Measurements from ENCODE around the gene SMTNL1. TPM values are rescaled to one million over a fixed set of nuclear protein-coding genes. Genes with fewer than 3 reads are reported as not detected.

The SMTNL1 gene
- polyA plus RNA-seq, 1 of the 3 experiments (the other 2 are of a cell fraction) = not detected

DNA sequence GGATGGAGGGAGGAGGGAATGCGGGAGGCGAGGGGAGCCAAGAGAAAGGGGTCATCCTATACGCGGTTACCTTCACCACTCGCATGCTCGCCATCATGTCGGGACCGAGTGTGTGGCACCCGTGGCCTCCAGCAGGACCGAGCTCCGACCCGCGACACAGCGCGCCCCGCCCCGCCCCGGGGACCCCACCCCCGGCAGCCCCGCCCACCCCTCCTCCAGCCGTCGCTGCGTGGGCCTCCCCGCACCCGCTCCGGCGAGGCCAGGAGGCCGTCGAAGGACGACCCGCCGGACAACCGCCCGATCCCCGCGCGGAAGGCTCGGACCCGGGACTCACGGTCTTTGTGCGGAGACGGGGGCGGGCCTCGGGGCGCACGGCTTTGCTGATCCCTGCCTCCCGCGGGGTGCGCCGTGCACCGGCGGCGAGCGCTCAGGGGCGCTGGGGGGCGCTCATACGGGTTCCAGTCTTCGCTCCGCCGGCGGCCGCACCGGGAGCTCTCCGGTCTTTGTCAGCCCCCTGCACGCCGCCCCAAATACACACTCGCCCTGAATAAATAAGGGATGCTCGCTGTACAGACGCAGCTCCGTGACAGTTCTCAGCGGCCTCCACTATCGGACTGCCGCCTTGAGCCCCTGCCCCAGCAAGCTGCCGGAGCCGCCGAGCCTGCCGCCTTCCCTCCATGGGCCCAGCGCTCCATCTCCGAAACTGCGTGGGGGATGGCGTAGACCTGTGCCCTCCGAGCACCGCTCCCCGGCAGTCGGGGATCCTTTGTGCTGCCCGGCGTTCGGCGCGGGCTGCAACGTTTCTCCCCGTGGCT, 30.3 kb downstream of the SMTNL1 start, which contains the start of gene UBE2L6:
TSS of gene UBE2L6 (minus strand) at position 158 of the 815 bp plus-strand sequence. CDS start at position 97, 61 bp downstream.
- Histone ChIP-seq H3K9me2 (no peaks in the 10 kb centered on the region), H3K79me2 (ENCODE audit: insufficient read depth) (no peaks in the 10 kb centered on the region; the same call in 1 of the 2 replicates), H3K9me3 (no peaks in the 10 kb centered on the region), H2AFZ (ENCODE audit: low read depth) (peak within 1 kb of the TSS; percentile 99), H3K27ac (ENCODE audit: low read depth in 2 of 2, low read length in 1 of 2) (peak within 1 kb of the TSS; percentile 58 to 83; a peak in 3 of 4 replicates), H4K20me1 (ENCODE audit: insufficient read depth) (no peaks in the 10 kb centered on the region), H3K4me2 (peak within 1 kb of the TSS; percentile 95), H3K27me3 (ENCODE audit: insufficient read depth) (no peaks in the 10 kb centered on the region), H3F3A (replicated peaks; ENCODE audit: insufficient read depth) (no peaks in the 10 kb centered on the region), H3K36me3 (replicated peaks in 1 of 2; ENCODE audit: control insufficient read depth in 1 of 2, insufficient read depth in 2 of 2, low read length in 1 of 2) (no peaks in the 10 kb centered on the region), H3K4me3 (ENCODE audit: low read depth in 2 of 2, low read length in 1 of 2) (peak within 1 kb of the TSS; percentile 82 to 96), H3K9ac (peak within 1 kb of the TSS; percentile 79), H3K4me1 (ENCODE audit: control insufficient read depth in 1 of 2, insufficient read depth in 2 of 2, low read depth in 1 of 2, low read length in 1 of 2) (peaks cover 0 to 12% of the 10 kb centered on the region in 2 experiments; a peak in 1 of 4 replicates)
- ChIA-PET CTCF (interaction anchor here (0.5 to 9.3 kb wide), 57 partner anchors 9 to 937 kb away, joined by 3 to 326 read pairs (median 6); partner anchors contain the start of genes CLP1, MED19, RTN4RL2 and SERPING1), POLR2A (interaction anchor here (0.6 to 2.8 kb wide), 7 partner anchors 30 to 976 kb away, joined by 3 to 24 read pairs (median 4); partner anchors contain the start of genes SERPING1 and YPEL4)
- TF ChIP-seq MXI1 (IDR thresholded peaks at IDR 0.05; ENCODE audit: low read depth, low read length) (peak; percentile 58; the same call in 1 of the 2 replicates), SMC3 (IDR thresholded peaks at IDR 0.05; ENCODE audit: low read depth, low read length) (0 out of 2 replicates have a peak, but pooled peaks have one; percentile 11), RFX5 (IDR thresholded peaks at IDR 0.05; ENCODE audit: low read length) (no peak), FOSL2 (IDR thresholded peaks at IDR 0.05; ENCODE audit: borderline replicate concordance, low read depth) (no peak), POLR2AphosphoS5 (IDR thresholded peaks at IDR 0.05; ENCODE audit: low read depth, low read length) (peak; percentile 51; the same call in 1 of the 2 replicates), SIN3A (IDR thresholded peaks at IDR 0.05; ENCODE audit: borderline replicate concordance, low read depth, low read length) (peak; percentile 73; the same call in 1 of the 2 replicates), NRF1 (IDR thresholded peaks at IDR 0.05; ENCODE audit: low read depth, low read length) (no peak)
- TF ChIP-seq, protein P1, sequence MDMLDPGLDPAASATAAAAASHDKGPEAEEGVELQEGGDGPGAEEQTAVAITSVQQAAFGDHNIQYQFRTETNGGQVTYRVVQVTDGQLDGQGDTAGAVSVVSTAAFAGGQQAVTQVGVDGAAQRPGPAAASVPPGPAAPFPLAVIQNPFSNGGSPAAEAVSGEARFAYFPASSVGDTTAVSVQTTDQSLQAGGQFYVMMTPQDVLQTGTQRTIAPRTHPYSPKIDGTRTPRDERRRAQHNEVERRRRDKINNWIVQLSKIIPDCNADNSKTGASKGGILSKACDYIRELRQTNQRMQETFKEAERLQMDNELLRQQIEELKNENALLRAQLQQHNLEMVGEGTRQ (IDR thresholded peaks at IDR 0.05; ENCODE audit: borderline replicate concordance, low read depth, low read length) = no peak
- TF ChIP-seq, protein P2, sequence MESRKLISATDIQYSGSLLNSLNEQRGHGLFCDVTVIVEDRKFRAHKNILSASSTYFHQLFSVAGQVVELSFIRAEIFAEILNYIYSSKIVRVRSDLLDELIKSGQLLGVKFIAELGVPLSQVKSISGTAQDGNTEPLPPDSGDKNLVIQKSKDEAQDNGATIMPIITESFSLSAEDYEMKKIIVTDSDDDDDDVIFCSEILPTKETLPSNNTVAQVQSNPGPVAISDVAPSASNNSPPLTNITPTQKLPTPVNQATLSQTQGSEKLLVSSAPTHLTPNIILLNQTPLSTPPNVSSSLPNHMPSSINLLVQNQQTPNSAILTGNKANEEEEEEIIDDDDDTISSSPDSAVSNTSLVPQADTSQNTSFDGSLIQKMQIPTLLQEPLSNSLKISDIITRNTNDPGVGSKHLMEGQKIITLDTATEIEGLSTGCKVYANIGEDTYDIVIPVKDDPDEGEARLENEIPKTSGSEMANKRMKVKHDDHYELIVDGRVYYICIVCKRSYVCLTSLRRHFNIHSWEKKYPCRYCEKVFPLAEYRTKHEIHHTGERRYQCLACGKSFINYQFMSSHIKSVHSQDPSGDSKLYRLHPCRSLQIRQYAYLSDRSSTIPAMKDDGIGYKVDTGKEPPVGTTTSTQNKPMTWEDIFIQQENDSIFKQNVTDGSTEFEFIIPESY (IDR thresholded peaks at IDR 0.05; ENCODE audit: borderline replicate concordance, low read depth) = no peak
- TF ChIP-seq, protein P3, sequence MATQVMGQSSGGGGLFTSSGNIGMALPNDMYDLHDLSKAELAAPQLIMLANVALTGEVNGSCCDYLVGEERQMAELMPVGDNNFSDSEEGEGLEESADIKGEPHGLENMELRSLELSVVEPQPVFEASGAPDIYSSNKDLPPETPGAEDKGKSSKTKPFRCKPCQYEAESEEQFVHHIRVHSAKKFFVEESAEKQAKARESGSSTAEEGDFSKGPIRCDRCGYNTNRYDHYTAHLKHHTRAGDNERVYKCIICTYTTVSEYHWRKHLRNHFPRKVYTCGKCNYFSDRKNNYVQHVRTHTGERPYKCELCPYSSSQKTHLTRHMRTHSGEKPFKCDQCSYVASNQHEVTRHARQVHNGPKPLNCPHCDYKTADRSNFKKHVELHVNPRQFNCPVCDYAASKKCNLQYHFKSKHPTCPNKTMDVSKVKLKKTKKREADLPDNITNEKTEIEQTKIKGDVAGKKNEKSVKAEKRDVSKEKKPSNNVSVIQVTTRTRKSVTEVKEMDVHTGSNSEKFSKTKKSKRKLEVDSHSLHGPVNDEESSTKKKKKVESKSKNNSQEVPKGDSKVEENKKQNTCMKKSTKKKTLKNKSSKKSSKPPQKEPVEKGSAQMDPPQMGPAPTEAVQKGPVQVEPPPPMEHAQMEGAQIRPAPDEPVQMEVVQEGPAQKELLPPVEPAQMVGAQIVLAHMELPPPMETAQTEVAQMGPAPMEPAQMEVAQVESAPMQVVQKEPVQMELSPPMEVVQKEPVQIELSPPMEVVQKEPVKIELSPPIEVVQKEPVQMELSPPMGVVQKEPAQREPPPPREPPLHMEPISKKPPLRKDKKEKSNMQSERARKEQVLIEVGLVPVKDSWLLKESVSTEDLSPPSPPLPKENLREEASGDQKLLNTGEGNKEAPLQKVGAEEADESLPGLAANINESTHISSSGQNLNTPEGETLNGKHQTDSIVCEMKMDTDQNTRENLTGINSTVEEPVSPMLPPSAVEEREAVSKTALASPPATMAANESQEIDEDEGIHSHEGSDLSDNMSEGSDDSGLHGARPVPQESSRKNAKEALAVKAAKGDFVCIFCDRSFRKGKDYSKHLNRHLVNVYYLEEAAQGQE (IDR thresholded peaks at IDR 0.05; ENCODE audit: low read depth, low read length) = no peak
- TF ChIP-seq, protein P4, sequence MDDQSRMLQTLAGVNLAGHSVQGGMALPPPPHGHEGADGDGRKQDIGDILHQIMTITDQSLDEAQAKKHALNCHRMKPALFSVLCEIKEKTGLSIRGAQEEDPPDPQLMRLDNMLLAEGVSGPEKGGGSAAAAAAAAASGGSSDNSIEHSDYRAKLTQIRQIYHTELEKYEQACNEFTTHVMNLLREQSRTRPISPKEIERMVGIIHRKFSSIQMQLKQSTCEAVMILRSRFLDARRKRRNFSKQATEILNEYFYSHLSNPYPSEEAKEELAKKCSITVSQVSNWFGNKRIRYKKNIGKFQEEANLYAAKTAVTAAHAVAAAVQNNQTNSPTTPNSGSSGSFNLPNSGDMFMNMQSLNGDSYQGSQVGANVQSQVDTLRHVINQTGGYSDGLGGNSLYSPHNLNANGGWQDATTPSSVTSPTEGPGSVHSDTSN (IDR thresholded peaks at IDR 0.05) = no peak
- DNase-seq = peak; percentile 91
- WGBS (ENCODE audit: low lambda C conversion rate) = 2% methylated on average over 9 of the region's 92 CpGs

Measured in SK-N-SH (cell line).